GM12878 (cell line): Measurements from ENCODE around the gene TMA16. TPM values are rescaled to one million over a fixed set of nuclear protein-coding genes. Genes with fewer than 3 reads are reported as not detected.

Experiments used
- ATAC-seq: fragments of 200-7000 bp; cut with Tn5 transposase; 3 replicates; pipeline ENCODE4 v1.9.1; 2020; ENCODE audit warnings: mild to moderate bottlenecking, moderate library complexity
- BruUV-seq: library from RNA; stranded (reverse); fragments of 400-500 nt; replicated peaks from 2 replicates; lab custom pipeline; 2021; lab: Mats Ljungman, UMichigan
- CTCF ChIA-PET: fragments of 300-600 bp; sonication (Branson Sonifier 250); formaldehyde crosslinking; extraction: SDS; loops from one replicate; lab custom pipeline; 2021; ENCODE audit warnings: inconsistent platforms; lab: Yijun Ruan, JAX
- POLR2A ChIA-PET: fragments of 350-600 bp; formaldehyde crosslinking; extraction: SDS; loops from one replicate; lab custom pipeline; 2021; ENCODE audit warnings: inconsistent platforms; lab: Charles Lee
- RAD21 ChIA-PET: fragments of 300-600 bp; sonication (Branson Sonifier 250); formaldehyde crosslinking; loops from one replicate; lab custom pipeline; 2023; ENCODE audit warnings: antibody characterized with exemption; ENCODE audit not compliant: unreplicated experiment; lab: Charles Lee
- SMC1A ChIA-PET: fragments of 300-600 bp; sonication (Branson Sonifier 250); formaldehyde crosslinking; loops from one replicate; lab custom pipeline; 2023; ENCODE audit not compliant: unreplicated experiment, uncharacterized antibody; lab: Charles Lee
- DNase-seq: peaks from one replicate; pipeline ENCODE4 v3.0.0-alpha.2; 2011; ENCODE audit warnings: low read depth, low spot score
- FAIRE-seq: peaks from 3 replicates; lab custom pipeline; 2011; peaks lifted over from hg19 to GRCh38; lab: Jason Lieb, UNC
- H2AFZ ChIP-seq: 2 replicates; pipeline ENCODE4 v1.6.0; 2011; ENCODE audit warnings: low read depth, low read length, control low read depth; ENCODE audit not compliant: control insufficient read depth
- H3K27ac ChIP-seq: 2 replicates; pipeline ENCODE4 v1.5.1; 2011; ENCODE audit warnings: control low read depth; ENCODE audit not compliant: control insufficient read depth, insufficient read depth
- H3K27me3 ChIP-seq, 2 experiments: replicated peaks in 1 of 2; 2 replicates each; pipeline versions ENCODE4 v1.6.0 to v1.6.1; 2011; ENCODE audit warnings: low read length in 1 of 2; ENCODE audit not compliant: control insufficient read depth in 2 of 2, insufficient read depth in 2 of 2
- H3K36me3 ChIP-seq, 2 experiments: 2 replicates each; pipeline ENCODE4 v1.5.1; 2011; ENCODE audit warnings: low read length in 1 of 2; ENCODE audit not compliant: control insufficient read depth in 2 of 2, insufficient read depth in 2 of 2
- H3K4me1 ChIP-seq: 2 replicates; pipeline ENCODE4 v1.6.1; 2011; ENCODE audit warnings: mild to moderate bottlenecking, low read length, moderate library complexity, mixed read lengths; ENCODE audit not compliant: control insufficient read depth, insufficient read depth
- H3K4me2 ChIP-seq: 2 replicates; pipeline ENCODE4 v1.6.0; 2011; ENCODE audit warnings: control low read depth; ENCODE audit not compliant: control insufficient read depth, insufficient read depth
- H3K4me3 ChIP-seq: fragments of 200-600 bp; sonication (generic); 2 replicates; pipeline ENCODE4 v1.5.1; 2016
- H3K79me2 ChIP-seq: 2 replicates; pipeline ENCODE4 v1.6.0; 2011; ENCODE audit warnings: low read length; ENCODE audit not compliant: control insufficient read depth, insufficient read depth
- H3K9ac ChIP-seq: 2 replicates; pipeline ENCODE4 v1.8.0; 2011; ENCODE audit warnings: low read length, control low read depth, mixed read lengths; ENCODE audit not compliant: control insufficient read depth, insufficient read depth
- H3K9me3 ChIP-seq: replicated peaks from 3 replicates; pipeline ENCODE4 v1.5.1; 2011; ENCODE audit warnings: mild to moderate bottlenecking, low read length; ENCODE audit not compliant: control insufficient read depth, insufficient read depth
- H4K20me1 ChIP-seq: 2 replicates; pipeline ENCODE4 v1.6.0; 2011; ENCODE audit not compliant: control insufficient read depth, insufficient read depth
- CHD2 ChIP-seq: IDR thresholded peaks from 2 replicates; pipeline ENCODE4 v1.6.1; 2011; ENCODE audit warnings: low read depth, low read length, improper control_type of control experiment, borderline replicate concordance
- CHD4 ChIP-seq: fragments of 200-600 bp; sonication (generic); IDR thresholded peaks from 2 replicates; pipeline ENCODE4 v1.6.1; 2016; ENCODE audit warnings: mild to moderate bottlenecking
- MTA3 ChIP-seq: IDR thresholded peaks from 2 replicates; pipeline ENCODE4 v1.6.1; 2012; ENCODE audit warnings: low read length, inconsistent platforms, borderline replicate concordance
- MXI1 ChIP-seq: fragments of 150-350 bp; IDR thresholded peaks from 2 replicates; pipeline ENCODE4 v1.6.1; 2011; ENCODE audit warnings: low read depth, mild to moderate bottlenecking, inconsistent platforms, low read length, improper control_type of control experiment
- NFYB ChIP-seq: IDR thresholded peaks from 2 replicates; pipeline ENCODE4 v1.6.1; 2011; ENCODE audit warnings: low read depth, mild to moderate bottlenecking, low read length, improper control_type of control experiment, moderate library complexity; ENCODE audit not compliant: insufficient read depth
- WGBS: methylation state at CpG from one replicate; pipeline ENCODE4 v1.1.6; 2016; ENCODE audit warnings: low lambda C conversion rate; ENCODE audit not compliant: insufficient replicate concordance, insufficient coverage; ENCODE audit errors: missing lambda C conversion rate; 5-methylcytosine and 5-hydroxymethylcytosine counted together
- in situ Hi-C: fragments of 300-500 bp; cut with MboI; formaldehyde crosslinking; loops from 9 replicates; pipeline ENCODE4 v1.14.3; 2018; ENCODE audit warnings: mixed read lengths
- intact Hi-C: fragments of 100-400 bp; cut with micrococcal nuclease; formaldehyde crosslinking; loops from one replicate; pipeline ENCODE4 v1.14.2; 2022; ENCODE audit not compliant: unreplicated experiment
- polyA plus RNA-seq, 11 experiments: library from polyadenylated mRNA; depleted of rRNA in 4 of 11; unstranded in 6 of 11; stranded (reverse) in 5 of 11; fragments of >200 nt; fragmentation: Nextera tagmentation in 4 of 11; fragmentation: Illumina TruSeq in 1 of 11; extraction: Ambion mirVana in 4 of 11; extraction: Trizol in 1 of 11; gene quantifications; 1 replicate in 1 of 11; 2 replicates in 10 of 11; pipeline versions ENCODE4 v1.2.1 to v1.2.3, GENCODE V29; 2011 to 2016; ENCODE audit warnings: inconsistent platforms in 2 of 11, missing spikeins in 2 of 11, low read depth in 1 of 11
- total RNA-seq, 4 experiments: library from RNA; depleted of rRNA in 3 of 4; stranded (reverse); fragments of >200 nt in 3 of 4; fragmentation: Illumina TruSeq in 1 of 4; extraction: Trizol in 1 of 4; gene quantifications; 2 replicates each; pipeline versions ENCODE4 v1.2.1 to v1.2.3, GENCODE V29; 2013 to 2021
- TF ChIP-seq, protein P1 (sequence below), 3 experiments: IDR thresholded peaks in 2 of 3; conservative IDR thresholded peaks in 1 of 3; 2 replicates each; pipeline ENCODE4 v1.5.1; 2011; ENCODE audit warnings: low read depth in 3 of 3, low read length in 3 of 3, mild to moderate bottlenecking in 3 of 3, control low read depth in 2 of 3, moderate library complexity in 2 of 3, inconsistent platforms in 1 of 3, mixed read lengths in 1 of 3; ENCODE audit not compliant: control insufficient read depth in 2 of 3, insufficient read depth in 1 of 3; ENCODE audit errors: extremely low read depth in 1 of 3
- TF ChIP-seq, protein P2 (sequence below): fragments of 450-650 bp; IDR thresholded peaks from 2 replicates; pipeline ENCODE4 v1.6.1; 2017; ENCODE audit warnings: mild to moderate bottlenecking, moderate library complexity

Gene TMA16
- total and polyA plus RNA-seq, 10 of the 15 experiments (the other 5 are each of a cell fraction or from before 2014, with no cell fraction given): 37.9 to 91.0 (median 55.8) TPM

DNA sequence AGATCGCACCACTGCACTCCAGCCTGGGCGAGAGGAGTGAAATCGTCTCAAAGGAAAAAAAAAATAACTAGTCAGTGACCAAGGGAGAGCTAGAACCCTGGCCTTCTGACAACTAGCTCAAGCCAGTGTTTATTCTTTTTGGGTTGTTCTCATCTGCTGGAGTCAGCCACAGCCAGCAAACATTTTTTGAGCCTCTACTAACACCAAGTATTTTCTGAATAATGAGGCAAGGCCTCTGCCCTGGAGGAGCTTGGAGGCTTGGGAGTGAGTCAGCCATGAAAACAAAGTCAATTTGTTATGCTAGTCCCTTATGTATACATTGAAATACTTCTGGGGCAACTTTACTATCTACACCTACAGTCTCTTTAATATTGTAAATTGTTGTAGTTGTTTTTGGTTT lies 46.5 kb downstream of the TMA16 start:
- H3K9ac ChIP-seq: no peak overlapping the region
- BruUV-seq: no TSS peak
- H3K4me3 ChIP-seq: no peak overlapping the region
- no peaks in the 10 kb centered on the region for H3K4me1 ChIP-seq
- no peak for DNase-seq
- in situ Hi-C loops (loop anchor here (10.0 kb wide), 3 partner anchors 56 to 1046 kb away; no protein-coding TSS in a partner anchor), intact Hi-C loops (loop anchor here (5.0 to 10.0 kb wide), 2 partner anchors 146 to 434 kb away; no protein-coding TSS in a partner anchor)
- H4K20me1 ChIP-seq: no peaks in the 10 kb centered on the region
- no peaks in the 10 kb centered on the region for H3K36me3 ChIP-seq
- no peak overlapping the region for H3K27ac ChIP-seq
- no peak overlapping the region for H3K4me2 ChIP-seq
- ATAC-seq: no peak
- WGBS: 95% methylated on average over 3 of the region's 3 CpGs
- TF ChIP-seq, protein P1, sequence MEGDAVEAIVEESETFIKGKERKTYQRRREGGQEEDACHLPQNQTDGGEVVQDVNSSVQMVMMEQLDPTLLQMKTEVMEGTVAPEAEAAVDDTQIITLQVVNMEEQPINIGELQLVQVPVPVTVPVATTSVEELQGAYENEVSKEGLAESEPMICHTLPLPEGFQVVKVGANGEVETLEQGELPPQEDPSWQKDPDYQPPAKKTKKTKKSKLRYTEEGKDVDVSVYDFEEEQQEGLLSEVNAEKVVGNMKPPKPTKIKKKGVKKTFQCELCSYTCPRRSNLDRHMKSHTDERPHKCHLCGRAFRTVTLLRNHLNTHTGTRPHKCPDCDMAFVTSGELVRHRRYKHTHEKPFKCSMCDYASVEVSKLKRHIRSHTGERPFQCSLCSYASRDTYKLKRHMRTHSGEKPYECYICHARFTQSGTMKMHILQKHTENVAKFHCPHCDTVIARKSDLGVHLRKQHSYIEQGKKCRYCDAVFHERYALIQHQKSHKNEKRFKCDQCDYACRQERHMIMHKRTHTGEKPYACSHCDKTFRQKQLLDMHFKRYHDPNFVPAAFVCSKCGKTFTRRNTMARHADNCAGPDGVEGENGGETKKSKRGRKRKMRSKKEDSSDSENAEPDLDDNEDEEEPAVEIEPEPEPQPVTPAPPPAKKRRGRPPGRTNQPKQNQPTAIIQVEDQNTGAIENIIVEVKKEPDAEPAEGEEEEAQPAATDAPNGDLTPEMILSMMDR (IDR thresholded peaks at IDR 0.05 in 2 of 3, conservative IDR thresholded peaks at IDR 0.05 in 1 of 3; ENCODE audit: control insufficient read depth in 2 of 3, extremely low read depth in 1 of 3, insufficient read depth in 1 of 3, low read depth in 3 of 3, low read length in 3 of 3): no peak
- no peak for TF ChIP-seq MXI1
- TF ChIP-seq NFYB: no peak
- TF ChIP-seq, protein P2, sequence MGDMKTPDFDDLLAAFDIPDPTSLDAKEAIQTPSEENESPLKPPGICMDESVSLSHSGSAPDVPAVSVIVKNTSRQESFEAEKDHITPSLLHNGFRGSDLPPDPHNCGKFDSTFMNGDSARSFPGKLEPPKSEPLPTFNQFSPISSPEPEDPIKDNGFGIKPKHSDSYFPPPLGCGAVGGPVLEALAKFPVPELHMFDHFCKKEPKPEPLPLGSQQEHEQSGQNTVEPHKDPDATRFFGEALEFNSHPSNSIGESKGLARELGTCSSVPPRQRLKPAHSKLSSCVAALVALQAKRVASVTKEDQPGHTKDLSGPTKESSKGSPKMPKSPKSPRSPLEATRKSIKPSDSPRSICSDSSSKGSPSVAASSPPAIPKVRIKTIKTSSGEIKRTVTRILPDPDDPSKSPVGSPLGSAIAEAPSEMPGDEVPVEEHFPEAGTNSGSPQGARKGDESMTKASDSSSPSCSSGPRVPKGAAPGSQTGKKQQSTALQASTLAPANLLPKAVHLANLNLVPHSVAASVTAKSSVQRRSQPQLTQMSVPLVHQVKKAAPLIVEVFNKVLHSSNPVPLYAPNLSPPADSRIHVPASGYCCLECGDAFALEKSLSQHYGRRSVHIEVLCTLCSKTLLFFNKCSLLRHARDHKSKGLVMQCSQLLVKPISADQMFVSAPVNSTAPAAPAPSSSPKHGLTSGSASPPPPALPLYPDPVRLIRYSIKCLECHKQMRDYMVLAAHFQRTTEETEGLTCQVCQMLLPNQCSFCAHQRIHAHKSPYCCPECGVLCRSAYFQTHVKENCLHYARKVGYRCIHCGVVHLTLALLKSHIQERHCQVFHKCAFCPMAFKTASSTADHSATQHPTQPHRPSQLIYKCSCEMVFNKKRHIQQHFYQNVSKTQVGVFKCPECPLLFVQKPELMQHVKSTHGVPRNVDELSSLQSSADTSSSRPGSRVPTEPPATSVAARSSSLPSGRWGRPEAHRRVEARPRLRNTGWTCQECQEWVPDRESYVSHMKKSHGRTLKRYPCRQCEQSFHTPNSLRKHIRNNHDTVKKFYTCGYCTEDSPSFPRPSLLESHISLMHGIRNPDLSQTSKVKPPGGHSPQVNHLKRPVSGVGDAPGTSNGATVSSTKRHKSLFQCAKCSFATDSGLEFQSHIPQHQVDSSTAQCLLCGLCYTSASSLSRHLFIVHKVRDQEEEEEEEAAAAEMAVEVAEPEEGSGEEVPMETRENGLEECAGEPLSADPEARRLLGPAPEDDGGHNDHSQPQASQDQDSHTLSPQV: no peak
- TF ChIP-seq MTA3: no peak
- no peak for TF ChIP-seq CHD2
- no peak for TF ChIP-seq CHD4
- H3K79me2 ChIP-seq: no peaks in the 10 kb centered on the region
- no peaks in the 10 kb centered on the region for H3K9me3 ChIP-seq
- SMC1A ChIA-PET: interaction anchor here (1.0 to 1.9 kb wide), 3 partner anchors 9 to 69 kb away, joined by 3 to 7 read pairs (median 5); no protein-coding TSS in a partner anchor
- H2AFZ ChIP-seq: no peak overlapping the region
- FAIRE-seq: no peak
- no peaks in the 10 kb centered on the region for H3K27me3 ChIP-seq
- RAD21 ChIA-PET: interaction anchor here (0.9 to 1.0 kb wide), 2 partner anchors 9 to 204 kb away, joined by 3 read pairs; no protein-coding TSS in a partner anchor
- CTCF ChIA-PET: interaction anchor here (0.8 to 6.2 kb wide), 6 partner anchors 8 to 1043 kb away, joined by 3 to 57 read pairs (median 6); no protein-coding TSS in a partner anchor
- POLR2A ChIA-PET: interaction anchor here (1.2 kb wide), 1 partner anchor 47 kb away, joined by 4 read pairs; the partner anchor contains the start of gene TMA16
